ENCODE data around the gene NAT8L.

DNA sequence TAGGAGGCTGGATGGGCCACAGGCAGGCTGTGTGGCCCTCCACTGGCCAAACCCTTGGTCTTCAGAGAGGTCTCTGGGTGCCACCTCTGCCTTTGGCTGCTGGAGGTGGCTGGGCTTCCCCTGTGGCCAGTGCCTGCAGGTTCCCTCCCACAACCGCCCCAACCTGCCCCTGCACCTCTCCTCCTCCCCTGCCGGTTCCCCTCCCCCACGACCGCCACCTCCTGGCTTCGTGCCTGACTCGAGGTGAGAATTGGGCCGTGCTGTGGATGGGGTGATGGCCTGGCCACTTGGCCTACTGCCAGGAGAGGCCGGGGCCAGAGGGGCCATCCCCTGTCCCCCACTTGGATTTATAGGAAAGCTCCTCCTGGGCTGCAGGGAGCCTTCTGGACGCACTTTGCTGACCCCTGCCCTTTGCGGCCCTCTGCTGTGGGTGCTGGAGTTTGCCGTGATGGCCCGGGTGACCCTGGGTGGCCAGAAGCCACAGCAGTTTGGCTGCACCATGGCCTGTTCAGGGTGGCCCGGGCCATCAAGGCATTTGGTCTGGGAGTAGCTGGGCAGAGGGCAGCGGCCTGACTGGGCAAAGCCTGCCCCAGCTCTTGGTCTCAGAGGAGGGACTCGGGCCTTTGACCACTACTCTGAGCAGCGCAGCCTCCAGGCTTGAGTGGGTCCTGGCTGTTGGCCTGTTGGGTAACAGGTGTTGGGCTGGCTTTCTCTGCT is 3.8 kb downstream of the NAT8L start:
- TF ChIP-seq CTCF (IDR thresholded peaks at IDR 0.05) (no peak), POLR2A (IDR thresholded peaks at IDR 0.05) (no peak)
